ENCODE data around the gene VAPA.

The VAPA gene

GRCh38 chr18:9870431-9871008, 43.3 kb upstream of the VAPA start:
- no peak overlapping the region for H3K4me3 ChIP-seq (replicated peaks; ENCODE audit: low read depth, low read length)
- no peak for DNase-seq (ENCODE audit: low read depth)
- no peak for TF ChIP-seq CTCF (IDR thresholded peaks at IDR 0.05; ENCODE audit: low read length, missing control alignments)

GRCh38 chr18:9871244-9871746, 42.5 kb upstream of the VAPA start:
- DNase-seq (ENCODE audit: low read depth): no peak
- no peak overlapping the region for H3K4me3 ChIP-seq (replicated peaks; ENCODE audit: low read depth, low read length)
- TF ChIP-seq CTCF (IDR thresholded peaks at IDR 0.05; ENCODE audit: low read length, missing control alignments): no peak

GRCh38 chr18:9872823-9873222, 41.0 kb upstream of the VAPA start:
- no peak for DNase-seq (ENCODE audit: low read depth)
- TF ChIP-seq CTCF (IDR thresholded peaks at IDR 0.05; ENCODE audit: low read length, missing control alignments): no peak
- H3K4me3 ChIP-seq (replicated peaks; ENCODE audit: low read depth, low read length): no peak overlapping the region

- no peak overlapping the region for H3K4me3 ChIP-seq (replicated peaks; ENCODE audit: low read depth, low read length)
- TF ChIP-seq CTCF (IDR thresholded peaks at IDR 0.05; ENCODE audit: low read length, missing control alignments): no peak
- no peak for DNase-seq (ENCODE audit: low read depth)
Measured at GRCh38 chr18:9874728-9875127, 39.1 kb upstream of the VAPA start.

GRCh38 chr18:9876212-9876866, 37.5 kb upstream of the VAPA start:
- H3K4me3 ChIP-seq (replicated peaks; ENCODE audit: low read depth, low read length): peak overlapping the region; percentile 38
- DNase-seq (ENCODE audit: low read depth): no peak
- TF ChIP-seq CTCF (IDR thresholded peaks at IDR 0.05; ENCODE audit: low read length, missing control alignments): no peak

GRCh38 chr18:9876867-9877654, 36.8 kb upstream of the VAPA start:
- H3K4me3 ChIP-seq (replicated peaks; ENCODE audit: low read depth, low read length): peak overlapping the region; percentile 38
- DNase-seq (ENCODE audit: low read depth): peak; percentile 99
- no peak for TF ChIP-seq CTCF (IDR thresholded peaks at IDR 0.05; ENCODE audit: low read length, missing control alignments)
